ENCODE results near the gene CORO2B.

CORO2B gene

GRCh38 chr15:68592544-68592943 is 13.8 kb downstream of the CORO2B start:
- Histone ChIP-seq H3K4me1 (ENCODE audit: insufficient read depth, insufficient read length) (peaks cover 16% of the 10 kb centered on the region), H3K9ac (ENCODE audit: insufficient read length, low read depth) (no peak overlapping the region), H3K4me3 (ENCODE audit: insufficient read length, low read depth) (no peak overlapping the region), H3K9me3 (ENCODE audit: insufficient read depth, low read length) (no peaks in the 10 kb centered on the region), H3K36me3 (ENCODE audit: insufficient read depth, insufficient read length, low read length) (no peaks in the 10 kb centered on the region), H3K27me3 (ENCODE audit: insufficient read depth, insufficient read length) (no peaks in the 10 kb centered on the region)
- DNase-seq (ENCODE audit: low read depth, low spot score) = no peak
- TF ChIP-seq YY1 (IDR thresholded peaks at IDR 0.05; ENCODE audit: insufficient read depth, insufficient read length) (no peak), ZNF274 (IDR thresholded peaks at IDR 0.05; ENCODE audit: low read depth, low read length) (no peak), SUZ12 (IDR thresholded peaks at IDR 0.05; ENCODE audit: extremely low read depth, insufficient read depth, insufficient read length) (no peak)

- TF ChIP-seq ZNF274 (IDR thresholded peaks at IDR 0.05; ENCODE audit: low read depth, low read length) = no peak
- TF ChIP-seq SUZ12 (IDR thresholded peaks at IDR 0.05; ENCODE audit: extremely low read depth, insufficient read depth, insufficient read length) = no peak
- no peak for TF ChIP-seq YY1 (IDR thresholded peaks at IDR 0.05; ENCODE audit: insufficient read depth, insufficient read length)
- no peaks in the 10 kb centered on the region for H3K9me3 ChIP-seq (ENCODE audit: insufficient read depth, low read length)
- no peak overlapping the region for H3K4me3 ChIP-seq (ENCODE audit: insufficient read length, low read depth)
- H3K9ac ChIP-seq (ENCODE audit: insufficient read length, low read depth) = no peak overlapping the region
- no peaks in the 10 kb centered on the region for H3K36me3 ChIP-seq (ENCODE audit: insufficient read depth, insufficient read length, low read length)
- peaks cover 19% of the 10 kb centered on the region for H3K4me1 ChIP-seq (ENCODE audit: insufficient read depth, insufficient read length)
- H3K27me3 ChIP-seq (ENCODE audit: insufficient read depth, insufficient read length) = no peaks in the 10 kb centered on the region
- DNase-seq (ENCODE audit: low read depth, low spot score) = no peak
Measured at GRCh38 chr15:68593341-68593740, 14.5 kb downstream of the CORO2B start.

DNA sequence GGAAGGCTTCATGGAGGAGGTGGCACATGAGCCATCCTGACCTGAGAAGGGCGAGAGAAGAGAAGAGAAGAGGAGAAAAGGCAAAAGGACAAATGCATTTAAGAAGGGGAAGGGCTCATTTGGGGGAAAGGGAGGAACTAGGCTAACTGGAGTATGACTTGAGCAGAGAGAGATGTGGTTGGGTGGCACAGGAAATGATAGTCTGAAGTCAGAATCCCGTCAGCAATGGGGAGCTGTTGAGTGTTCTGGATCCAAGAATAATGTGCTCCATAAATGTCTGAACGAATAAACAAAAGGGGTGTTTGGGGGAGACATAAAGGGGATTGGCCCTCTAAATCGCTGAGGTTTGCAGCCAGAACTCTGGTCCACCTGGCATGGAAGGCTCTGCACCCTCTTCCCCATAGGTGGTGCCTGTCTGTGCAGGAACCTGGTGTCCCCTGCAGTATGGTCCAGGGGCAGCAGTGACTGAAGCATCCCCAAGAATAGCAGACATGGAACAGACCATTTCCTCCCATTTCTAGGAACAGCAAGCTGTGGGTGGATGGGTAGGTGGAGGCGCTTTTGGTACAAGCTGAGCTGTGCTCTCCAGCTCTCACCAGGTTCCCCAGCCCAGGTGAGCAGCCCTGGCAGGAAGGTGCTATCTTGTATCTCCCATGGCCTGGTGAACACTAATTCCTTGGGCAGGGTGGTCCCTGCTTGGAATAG is 15.2 kb downstream of the CORO2B start:
- DNase-seq (ENCODE audit: low read depth, low spot score) = no peak
- H3K9ac ChIP-seq (ENCODE audit: insufficient read length, low read depth) = no peak overlapping the region
- H3K36me3 ChIP-seq (ENCODE audit: insufficient read depth, insufficient read length, low read length) = no peaks in the 10 kb centered on the region
- H3K4me1 ChIP-seq (ENCODE audit: insufficient read depth, insufficient read length) = peaks cover 26% of the 10 kb centered on the region
- no peak overlapping the region for H3K4me3 ChIP-seq (ENCODE audit: insufficient read length, low read depth)
- H3K9me3 ChIP-seq (ENCODE audit: insufficient read depth, low read length) = no peaks in the 10 kb centered on the region
- no peaks in the 10 kb centered on the region for H3K27me3 ChIP-seq (ENCODE audit: insufficient read depth, insufficient read length)
- TF ChIP-seq ZNF274 (IDR thresholded peaks at IDR 0.05; ENCODE audit: low read depth, low read length) (no peak), SUZ12 (IDR thresholded peaks at IDR 0.05; ENCODE audit: extremely low read depth, insufficient read depth, insufficient read length) (no peak), YY1 (IDR thresholded peaks at IDR 0.05; ENCODE audit: insufficient read depth, insufficient read length) (no peak)

- H3K27me3 ChIP-seq (ENCODE audit: insufficient read depth, insufficient read length) = no peaks in the 10 kb centered on the region
- peaks cover 28% of the 10 kb centered on the region for H3K4me1 ChIP-seq (ENCODE audit: insufficient read depth, insufficient read length)
- DNase-seq (ENCODE audit: low read depth, low spot score) = no peak
- H3K4me3 ChIP-seq (ENCODE audit: insufficient read length, low read depth) = no peak overlapping the region
- no peak overlapping the region for H3K9ac ChIP-seq (ENCODE audit: insufficient read length, low read depth)
- TF ChIP-seq ZNF274 (IDR thresholded peaks at IDR 0.05; ENCODE audit: low read depth, low read length) (no peak), SUZ12 (IDR thresholded peaks at IDR 0.05; ENCODE audit: extremely low read depth, insufficient read depth, insufficient read length) (no peak), YY1 (IDR thresholded peaks at IDR 0.05; ENCODE audit: insufficient read depth, insufficient read length) (no peak)
- H3K9me3 ChIP-seq (ENCODE audit: insufficient read depth, low read length) = no peaks in the 10 kb centered on the region
- H3K36me3 ChIP-seq (ENCODE audit: insufficient read depth, insufficient read length, low read length) = no peaks in the 10 kb centered on the region
Measured at GRCh38 chr15:68594533-68595259, 15.9 kb downstream of the CORO2B start.

- no peak for TF ChIP-seq SUZ12 (IDR thresholded peaks at IDR 0.05; ENCODE audit: extremely low read depth, insufficient read depth, insufficient read length)
- no peak for TF ChIP-seq ZNF274 (IDR thresholded peaks at IDR 0.05; ENCODE audit: low read depth, low read length)
- no peak for TF ChIP-seq YY1 (IDR thresholded peaks at IDR 0.05; ENCODE audit: insufficient read depth, insufficient read length)
- H3K4me3 ChIP-seq (ENCODE audit: insufficient read length, low read depth) = no peak overlapping the region
- no peak for DNase-seq (ENCODE audit: low read depth, low spot score)
- H3K36me3 ChIP-seq (ENCODE audit: insufficient read depth, insufficient read length, low read length) = no peaks in the 10 kb centered on the region
- no peak overlapping the region for H3K9ac ChIP-seq (ENCODE audit: insufficient read length, low read depth)
- H3K9me3 ChIP-seq (ENCODE audit: insufficient read depth, low read length) = no peaks in the 10 kb centered on the region
- H3K4me1 ChIP-seq (ENCODE audit: insufficient read depth, insufficient read length) = peaks cover 28% of the 10 kb centered on the region
- no peaks in the 10 kb centered on the region for H3K27me3 ChIP-seq (ENCODE audit: insufficient read depth, insufficient read length)
Measured at GRCh38 chr15:68595260-68595564, 16.4 kb downstream of the CORO2B start.

GRCh38 chr15:68595761-68596160 is 17.0 kb downstream of the CORO2B start:
- H3K4me1 ChIP-seq (ENCODE audit: insufficient read depth, insufficient read length) = peaks cover 31% of the 10 kb centered on the region
- no peaks in the 10 kb centered on the region for H3K27me3 ChIP-seq (ENCODE audit: insufficient read depth, insufficient read length)
- H3K4me3 ChIP-seq (ENCODE audit: insufficient read length, low read depth) = no peak overlapping the region
- no peak overlapping the region for H3K9ac ChIP-seq (ENCODE audit: insufficient read length, low read depth)
- no peaks in the 10 kb centered on the region for H3K36me3 ChIP-seq (ENCODE audit: insufficient read depth, insufficient read length, low read length)
- DNase-seq (ENCODE audit: low read depth, low spot score) = no peak
- TF ChIP-seq YY1 (IDR thresholded peaks at IDR 0.05; ENCODE audit: insufficient read depth, insufficient read length) = no peak
- no peak for TF ChIP-seq SUZ12 (IDR thresholded peaks at IDR 0.05; ENCODE audit: extremely low read depth, insufficient read depth, insufficient read length)
- TF ChIP-seq ZNF274 (IDR thresholded peaks at IDR 0.05; ENCODE audit: low read depth, low read length) = no peak
- H3K9me3 ChIP-seq (ENCODE audit: insufficient read depth, low read length) = no peaks in the 10 kb centered on the region

- Histone ChIP-seq H3K36me3 (ENCODE audit: insufficient read depth, insufficient read length, low read length) (no peaks in the 10 kb centered on the region), H3K27me3 (ENCODE audit: insufficient read depth, insufficient read length) (no peaks in the 10 kb centered on the region), H3K4me3 (ENCODE audit: insufficient read length, low read depth) (no peak overlapping the region), H3K9ac (ENCODE audit: insufficient read length, low read depth) (no peak overlapping the region), H3K9me3 (ENCODE audit: insufficient read depth, low read length) (no peaks in the 10 kb centered on the region), H3K4me1 (ENCODE audit: insufficient read depth, insufficient read length) (peaks cover 39% of the 10 kb centered on the region)
- no peak for DNase-seq (ENCODE audit: low read depth, low spot score)
- TF ChIP-seq ZNF274 (IDR thresholded peaks at IDR 0.05; ENCODE audit: low read depth, low read length) (no peak), SUZ12 (IDR thresholded peaks at IDR 0.05; ENCODE audit: extremely low read depth, insufficient read depth, insufficient read length) (no peak), YY1 (IDR thresholded peaks at IDR 0.05; ENCODE audit: insufficient read depth, insufficient read length) (no peak)
Measured at GRCh38 chr15:68596691-68597090, 17.9 kb downstream of the CORO2B start.

Data from NT2/D1 (cell line).